ENCODE results near the gene ERCC5. TPM values are rescaled to one million over a fixed set of nuclear protein-coding genes. Genes with fewer than 3 reads are reported as not detected.

Gene ERCC5
- total and polyA plus RNA-seq, 2 of the 8 experiments (the other 6 are each of a cell fraction or from before 2014, with no cell fraction given): 3.8 to 24.4 TPM

DNA sequence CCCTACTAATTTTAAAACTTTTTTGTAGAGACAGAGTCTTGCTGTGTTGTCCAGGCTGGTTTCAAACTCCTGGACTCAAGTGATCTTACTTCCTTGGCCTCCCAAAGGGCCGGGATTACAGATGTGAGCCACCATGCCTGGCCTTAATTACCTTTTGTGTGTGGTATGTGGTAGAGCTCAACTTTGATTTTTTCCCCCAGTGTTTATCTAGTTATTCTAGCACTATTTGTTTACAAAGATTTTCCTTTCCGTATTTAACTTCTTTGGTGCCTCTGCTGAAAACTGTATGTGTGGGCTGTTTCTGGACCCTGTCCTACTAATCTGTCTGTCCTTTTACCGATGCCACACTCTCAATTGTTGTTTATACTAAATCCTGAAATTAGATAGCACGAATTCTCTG, 9.4 kb upstream of the ERCC5 start:
- Histone ChIP-seq H3K36me3 (ENCODE audit: control insufficient read depth in 2 of 4, insufficient read depth in 4 of 4, low read length in 3 of 4) (no peaks in the 10 kb centered on the region), H3K4ac (replicated peaks; ENCODE audit: insufficient read length, low read depth, low read length) (no peak overlapping the region), H2BK20ac (ENCODE audit: low read length) (no peak overlapping the region), H3K27ac (ENCODE audit: low read depth, low read length) (no peak overlapping the region), H2BK120ac (replicated peaks; ENCODE audit: low read depth, low read length) (no peak overlapping the region), H2AFZ (ENCODE audit: low read length) (no peak overlapping the region), H3K79me1 (ENCODE audit: low read depth, low read length) (no peaks in the 10 kb centered on the region), H3K4me2 (ENCODE audit: insufficient read depth in 1 of 2, low read depth in 2 of 2, low read length in 2 of 2) (no peak overlapping the region), H2BK15ac (ENCODE audit: low read length) (no peak overlapping the region), H3K23me2 (ENCODE audit: low read depth, low read length) (no peaks in the 10 kb centered on the region), H4K5ac (ENCODE audit: insufficient read length, low read depth, low read length) (no peak overlapping the region), H4K8ac (ENCODE audit: extremely low read depth, insufficient read depth, low read length) (no peak overlapping the region), H3K23ac (ENCODE audit: insufficient read length) (no peak overlapping the region), H3K4me3 (ENCODE audit: extremely low read depth in 1 of 4, insufficient read depth in 2 of 4, low read depth in 3 of 4, low read length in 4 of 4) (no peak overlapping the region), H2BK12ac (ENCODE audit: low read depth, low read length) (no peak overlapping the region), H3K56ac (replicated peaks; ENCODE audit: insufficient read length, low read depth, low read length) (no peak overlapping the region), H3K4me1 (replicated peaks in 1 of 4; ENCODE audit: control insufficient read depth in 3 of 4, insufficient read depth in 4 of 4, low read length in 3 of 4) (no peaks in the 10 kb centered on the region), H3K27me3 (replicated peaks in 1 of 4; ENCODE audit: control insufficient read depth in 3 of 4, extremely low read depth in 1 of 4, insufficient read depth in 3 of 4, low read length in 3 of 4) (no peaks in the 10 kb centered on the region), H3K18ac (ENCODE audit: extremely low read depth, low read length) (no peak overlapping the region), H4K91ac (replicated peaks; ENCODE audit: insufficient read length, low read length) (no peak overlapping the region), H3K9me3 (ENCODE audit: insufficient read depth in 2 of 2, low read depth in 1 of 2, low read length in 1 of 2) (no peaks in the 10 kb centered on the region), H3K14ac (ENCODE audit: insufficient read length) (no peak overlapping the region), H2AK5ac (ENCODE audit: low read depth, low read length) (no peak overlapping the region), H4K20me1 (replicated peaks in 1 of 2; ENCODE audit: control insufficient read depth in 1 of 2, insufficient read depth in 2 of 2, low read length in 2 of 2) (no peaks in the 10 kb centered on the region), H2BK5ac (ENCODE audit: low read depth, low read length) (no peak overlapping the region), H3K79me2 (ENCODE audit: control insufficient read depth in 1 of 2, insufficient read depth in 2 of 2, low read length in 2 of 2) (no peaks in the 10 kb centered on the region), H3K9ac (replicated peaks in 1 of 4; ENCODE audit: extremely low read depth in 1 of 4, low read depth in 3 of 4, low read length in 3 of 4) (no peak overlapping the region)
- TF ChIP-seq KDM1A (IDR thresholded peaks at IDR 0.05; ENCODE audit: borderline replicate concordance, low read length) (no peak), SRF (IDR thresholded peaks at IDR 0.05; ENCODE audit: low read depth, low read length) (no peak)
- CTCF ChIA-PET (ENCODE audit: partially characterized antibody): no interaction called here
- POLR2A ChIA-PET (ENCODE audit: partially characterized antibody): no interaction called here
- WGBS, 2 experiments (ENCODE audit: extremely low coverage in 1 of 2, insufficient coverage in 1 of 2, insufficient read length in 1 of 2, insufficient replicate concordance in 2 of 2, low coverage in 1 of 2, low lambda C conversion rate in 2 of 2, missing lambda C conversion rate in 1 of 2): 89% methylated on average over 4 of the region's 4 CpGs; no CpG with 5 or more reads in 1 of the 2 experiments
- FAIRE-seq (no peak), DNase-seq (ENCODE audit: low read depth in 1 of 2, low spot score in 2 of 2) (no peak)
